Measurements from ENCODE around the gene ZC3H13. TPM values are rescaled to one million over a fixed set of nuclear protein-coding genes. Genes with fewer than 3 reads are reported as not detected.

The ZC3H13 gene
- total RNA-seq, 1 donor: 33.1 TPM

GRCh38 chr13:45941261-45941660 is 111.3 kb downstream of the ZC3H13 start:
- TF ChIP-seq, protein P1, sequence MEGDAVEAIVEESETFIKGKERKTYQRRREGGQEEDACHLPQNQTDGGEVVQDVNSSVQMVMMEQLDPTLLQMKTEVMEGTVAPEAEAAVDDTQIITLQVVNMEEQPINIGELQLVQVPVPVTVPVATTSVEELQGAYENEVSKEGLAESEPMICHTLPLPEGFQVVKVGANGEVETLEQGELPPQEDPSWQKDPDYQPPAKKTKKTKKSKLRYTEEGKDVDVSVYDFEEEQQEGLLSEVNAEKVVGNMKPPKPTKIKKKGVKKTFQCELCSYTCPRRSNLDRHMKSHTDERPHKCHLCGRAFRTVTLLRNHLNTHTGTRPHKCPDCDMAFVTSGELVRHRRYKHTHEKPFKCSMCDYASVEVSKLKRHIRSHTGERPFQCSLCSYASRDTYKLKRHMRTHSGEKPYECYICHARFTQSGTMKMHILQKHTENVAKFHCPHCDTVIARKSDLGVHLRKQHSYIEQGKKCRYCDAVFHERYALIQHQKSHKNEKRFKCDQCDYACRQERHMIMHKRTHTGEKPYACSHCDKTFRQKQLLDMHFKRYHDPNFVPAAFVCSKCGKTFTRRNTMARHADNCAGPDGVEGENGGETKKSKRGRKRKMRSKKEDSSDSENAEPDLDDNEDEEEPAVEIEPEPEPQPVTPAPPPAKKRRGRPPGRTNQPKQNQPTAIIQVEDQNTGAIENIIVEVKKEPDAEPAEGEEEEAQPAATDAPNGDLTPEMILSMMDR (IDR thresholded peaks at IDR 0.05; ENCODE audit: insufficient read depth, low read length): no peak
- no peak overlapping the region for H3K4me3 ChIP-seq (ENCODE audit: low read depth, low read length)
- no peak for DNase-seq (ENCODE audit: low read depth)

GRCh38 chr13:45940061-45940460 is 112.5 kb downstream of the ZC3H13 start:
- TF ChIP-seq, protein P1 (IDR thresholded peaks at IDR 0.05; ENCODE audit: insufficient read depth, low read length): no peak

DNA sequence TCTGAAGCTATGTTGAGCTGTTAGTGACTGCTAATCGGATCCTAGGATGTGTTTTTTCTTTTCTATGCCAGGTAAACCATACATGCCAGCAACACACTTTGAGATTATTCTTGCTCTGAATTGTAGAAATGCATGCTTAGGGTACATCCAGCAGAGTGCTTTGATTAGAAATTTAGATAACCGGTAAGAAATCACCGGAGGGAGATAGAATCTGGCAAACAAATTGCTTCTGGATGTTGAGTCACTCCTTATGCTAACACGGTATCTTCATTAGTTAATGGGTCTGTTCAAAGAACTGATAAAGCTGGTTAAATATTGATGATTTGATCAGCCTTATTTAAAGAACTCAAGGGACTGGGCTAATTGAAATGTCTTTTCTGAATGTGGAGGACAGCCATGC is 115.9 kb downstream of the ZC3H13 start:
- TF ChIP-seq, protein P1 (IDR thresholded peaks at IDR 0.05; ENCODE audit: insufficient read depth, low read length): no peak
- no peak for DNase-seq (ENCODE audit: low read depth)
- no peak overlapping the region for H3K4me3 ChIP-seq (ENCODE audit: low read depth, low read length)

More at GRCh38 chr13:45940061-45940460, 112.5 kb downstream of the ZC3H13 start:
- no peak overlapping the region for H3K4me3 ChIP-seq (ENCODE audit: low read depth, low read length)
- no peak for DNase-seq (ENCODE audit: low read depth)

GRCh38 chr13:45934283-45934682 is 118.3 kb downstream of the ZC3H13 start:
- H3K4me3 ChIP-seq (ENCODE audit: low read depth, low read length): no peak overlapping the region
- TF ChIP-seq, protein P1 (IDR thresholded peaks at IDR 0.05; ENCODE audit: insufficient read depth, low read length): no peak
- DNase-seq (ENCODE audit: low read depth): no peak

DNA sequence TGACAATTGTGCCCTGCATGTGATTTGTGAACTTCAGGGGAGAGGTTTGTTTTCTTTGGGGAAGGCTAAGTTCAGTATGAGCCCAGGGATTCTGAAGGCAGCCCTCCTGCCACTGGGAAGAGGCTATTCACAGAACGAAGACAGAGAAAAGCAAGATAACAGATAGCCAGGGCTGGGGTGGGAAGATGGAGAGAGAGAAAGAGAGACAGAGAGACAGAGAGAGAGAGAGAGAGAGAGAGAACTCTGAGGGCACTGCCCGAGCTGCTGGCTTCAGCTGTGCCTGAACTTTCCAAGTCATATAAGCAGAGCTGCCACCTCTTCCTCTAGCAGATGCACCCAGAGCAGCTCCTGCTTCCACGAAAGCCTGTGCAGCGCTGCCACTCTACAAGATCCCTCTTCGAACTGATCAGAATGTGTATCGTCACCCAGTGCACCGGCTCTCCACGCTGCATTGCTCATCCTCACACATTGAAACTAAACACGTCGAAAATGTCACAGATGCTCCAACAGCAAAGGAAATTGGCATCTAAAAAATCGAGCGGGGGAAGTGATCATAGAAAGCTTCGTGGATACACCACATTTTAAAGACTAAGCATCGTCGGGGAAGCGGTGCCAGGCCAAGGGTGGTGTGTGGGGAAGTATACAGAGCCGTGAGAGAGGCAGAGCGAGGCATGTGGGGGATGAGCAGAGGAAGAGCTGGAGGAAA is 119.2 kb downstream of the ZC3H13 start:
- H3K4me3 ChIP-seq (ENCODE audit: low read depth, low read length): no peak overlapping the region
- no peak for DNase-seq (ENCODE audit: low read depth)
- TF ChIP-seq, protein P1 (IDR thresholded peaks at IDR 0.05; ENCODE audit: insufficient read depth, low read length): no peak

- no peak overlapping the region for H3K4me3 ChIP-seq (ENCODE audit: low read depth, low read length)
- TF ChIP-seq, protein P1 (IDR thresholded peaks at IDR 0.05; ENCODE audit: insufficient read depth, low read length): no peak
- DNase-seq (ENCODE audit: low read depth): no peak
Measured at GRCh38 chr13:45932676-45933075, 119.9 kb downstream of the ZC3H13 start.

DNA sequence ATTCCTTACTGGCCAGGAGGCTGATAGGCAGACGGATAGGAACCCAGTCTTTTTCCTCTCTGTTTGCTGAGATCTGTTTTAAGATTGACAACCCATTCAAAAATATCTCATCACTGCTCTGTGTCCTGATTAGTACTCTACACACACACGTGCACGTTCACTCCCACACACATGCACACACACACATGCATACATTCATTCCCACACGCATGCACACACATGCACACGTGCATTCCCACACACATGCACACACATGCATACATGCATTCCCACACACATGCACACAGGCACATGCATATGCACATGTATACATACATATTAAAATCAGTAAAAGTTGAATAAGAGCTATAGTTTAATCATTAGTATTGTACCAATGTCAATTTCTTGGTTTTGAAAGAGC is 120.4 kb downstream of the ZC3H13 start:
- TF ChIP-seq, protein P1 (IDR thresholded peaks at IDR 0.05; ENCODE audit: insufficient read depth, low read length): no peak

More for the DNA sequence above, 120.4 kb downstream of the ZC3H13 start:
- no peak for DNase-seq (ENCODE audit: low read depth)
- H3K4me3 ChIP-seq (ENCODE audit: low read depth, low read length): no peak overlapping the region
